Activated T-cell treated with anti-CD3 and anti-CD28 coated beads, Interleukin-2, amount 50 U/mL, for 24 hours (primary cell): Measurements from ENCODE around the gene OLFM4.

Source experiments
- DNase-seq: peaks from one replicate; pipeline ENCODE4 v3.0.0-alpha.2; 2020
- H3K27ac Mint-ChIP-seq: 2 replicates; pipeline ENCODE4 v1.8.0; 2020; ENCODE audit warnings: mild to moderate bottlenecking, mixed read lengths
- H3K27me3 Mint-ChIP-seq: 2 replicates; pipeline ENCODE4 v1.8.0; 2020; ENCODE audit warnings: mixed read lengths
- H3K36me3 Mint-ChIP-seq: 2 replicates; pipeline ENCODE4 v1.8.0; 2020; ENCODE audit warnings: low read depth, mixed read lengths
- H3K4me1 Mint-ChIP-seq: 2 replicates; pipeline ENCODE4 v1.8.0; 2020; ENCODE audit warnings: low read depth, mixed read lengths
- H3K4me3 Mint-ChIP-seq: 2 replicates; pipeline ENCODE4 v1.8.0; 2020; ENCODE audit warnings: mild to moderate bottlenecking, moderate library complexity, mixed read lengths
- H3K9me3 Mint-ChIP-seq: 2 replicates; pipeline ENCODE4 v1.8.0; 2020; ENCODE audit warnings: mixed read lengths

OLFM4 gene

DNA sequence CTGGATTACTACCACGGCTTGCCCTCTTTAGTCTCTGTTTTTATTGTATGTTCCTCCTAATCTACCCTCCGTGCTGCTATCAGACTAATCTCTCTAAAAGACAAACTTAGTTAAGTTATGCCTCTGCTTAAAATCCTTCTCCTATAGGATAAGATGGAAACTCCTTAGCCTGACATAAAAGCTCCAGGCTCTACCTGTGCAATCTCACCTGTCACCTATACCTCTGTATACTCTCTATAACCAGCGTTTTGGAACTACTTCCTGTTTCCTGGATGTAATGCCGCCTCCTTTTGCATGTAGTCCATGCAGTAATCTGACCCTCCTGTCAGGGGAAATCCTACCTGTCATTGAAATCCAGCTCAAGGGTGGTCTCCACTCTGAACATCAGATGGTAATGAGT is 41.2 kb downstream of the OLFM4 start:
- Mint-ChIP-seq H3K9me3 (no peaks in the 10 kb centered on the region), H3K4me1 (no peaks in the 10 kb centered on the region), H3K36me3 (no peaks in the 10 kb centered on the region), H3K27ac (no peak overlapping the region), H3K4me3 (no peak overlapping the region), H3K27me3 (no peaks in the 10 kb centered on the region)
- no peak for DNase-seq

- H3K36me3 Mint-ChIP-seq, result no peaks in the 10 kb centered on the region
- H3K27ac Mint-ChIP-seq, result no peak overlapping the region
- H3K4me1 Mint-ChIP-seq, result no peaks in the 10 kb centered on the region
- peaks cover 4% of the 10 kb centered on the region for H3K9me3 Mint-ChIP-seq
- no peak for DNase-seq
- H3K27me3 Mint-ChIP-seq, result peaks cover 2% of the 10 kb centered on the region
- H3K4me3 Mint-ChIP-seq, result no peak overlapping the region
Measured at GRCh38 chr13:53073711-53074110, 45.1 kb downstream of the OLFM4 start.

DNA sequence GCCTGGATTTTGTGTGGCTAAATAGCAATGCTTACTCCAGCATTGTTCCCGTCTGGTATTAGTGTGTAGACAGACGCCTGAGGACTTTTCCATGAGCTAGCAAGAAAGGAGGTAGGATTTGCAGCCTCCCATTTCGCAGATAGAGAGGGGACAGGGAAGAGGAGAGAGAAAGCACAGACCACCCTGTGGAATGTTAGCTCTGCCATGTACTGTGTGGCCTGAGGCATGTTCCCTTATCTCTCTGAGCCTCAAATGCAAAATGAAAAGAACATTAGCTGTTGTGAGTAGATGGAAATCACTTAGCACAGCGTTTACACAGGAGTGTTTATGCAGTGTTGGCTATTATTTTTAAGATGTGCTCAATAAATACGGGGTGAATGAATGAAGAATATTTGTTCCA is 45.5 kb downstream of the OLFM4 start:
- DNase-seq, result no peak
- no peak overlapping the region for H3K4me3 Mint-ChIP-seq
- no peak overlapping the region for H3K27ac Mint-ChIP-seq
- peaks cover 4% of the 10 kb centered on the region for H3K9me3 Mint-ChIP-seq
- H3K27me3 Mint-ChIP-seq, result peaks cover 2% of the 10 kb centered on the region
- H3K36me3 Mint-ChIP-seq, result no peaks in the 10 kb centered on the region
- H3K4me1 Mint-ChIP-seq, result no peaks in the 10 kb centered on the region

GRCh38 chr13:53075356-53076041 is 46.9 kb downstream of the OLFM4 start:
- Mint-ChIP-seq H3K4me1 (no peaks in the 10 kb centered on the region), H3K27me3 (peaks cover 2% of the 10 kb centered on the region), H3K36me3 (no peaks in the 10 kb centered on the region), H3K4me3 (no peak overlapping the region), H3K9me3 (peaks cover 4% of the 10 kb centered on the region), H3K27ac (no peak overlapping the region)
- no peak for DNase-seq

GRCh38 chr13:53079691-53080090 is 51.1 kb downstream of the OLFM4 start:
- Mint-ChIP-seq H3K4me1 (no peaks in the 10 kb centered on the region), H3K36me3 (no peaks in the 10 kb centered on the region), H3K27ac (no peak overlapping the region), H3K4me3 (no peak overlapping the region), H3K27me3 (peaks cover 5% of the 10 kb centered on the region), H3K9me3 (peaks cover 7% of the 10 kb centered on the region)
- no peak for DNase-seq

GRCh38 chr13:53088871-53089270 is 60.3 kb downstream of the OLFM4 start:
- H3K27me3 Mint-ChIP-seq, result peaks cover 3% of the 10 kb centered on the region
- H3K4me3 Mint-ChIP-seq, result no peak overlapping the region
- no peak for DNase-seq
- H3K4me1 Mint-ChIP-seq, result no peaks in the 10 kb centered on the region
- peaks cover 7% of the 10 kb centered on the region for H3K9me3 Mint-ChIP-seq
- H3K36me3 Mint-ChIP-seq, result no peaks in the 10 kb centered on the region
- H3K27ac Mint-ChIP-seq, result no peak overlapping the region

GRCh38 chr13:53089951-53090350 is 61.3 kb downstream of the OLFM4 start:
- Mint-ChIP-seq H3K27me3 (no peaks in the 10 kb centered on the region), H3K36me3 (no peaks in the 10 kb centered on the region), H3K4me1 (no peaks in the 10 kb centered on the region), H3K9me3 (peaks cover 4% of the 10 kb centered on the region), H3K27ac (no peak overlapping the region), H3K4me3 (no peak overlapping the region)
- no peak for DNase-seq

GRCh38 chr13:53090461-53090860 is 61.8 kb downstream of the OLFM4 start:
- H3K9me3 Mint-ChIP-seq, result peaks cover 4% of the 10 kb centered on the region
- DNase-seq, result no peak
- H3K36me3 Mint-ChIP-seq, result no peaks in the 10 kb centered on the region
- H3K4me3 Mint-ChIP-seq, result no peak overlapping the region
- H3K27ac Mint-ChIP-seq, result no peak overlapping the region
- no peaks in the 10 kb centered on the region for H3K4me1 Mint-ChIP-seq
- H3K27me3 Mint-ChIP-seq, result no peaks in the 10 kb centered on the region

GRCh38 chr13:53092931-53093330 is 64.3 kb downstream of the OLFM4 start:
- DNase-seq, result no peak
- H3K9me3 Mint-ChIP-seq, result peaks cover 4% of the 10 kb centered on the region
- no peak overlapping the region for H3K4me3 Mint-ChIP-seq
- H3K4me1 Mint-ChIP-seq, result no peaks in the 10 kb centered on the region
- H3K27me3 Mint-ChIP-seq, result no peaks in the 10 kb centered on the region
- H3K36me3 Mint-ChIP-seq, result no peaks in the 10 kb centered on the region
- no peak overlapping the region for H3K27ac Mint-ChIP-seq

- DNase-seq, result no peak
- Mint-ChIP-seq H3K4me1 (no peaks in the 10 kb centered on the region), H3K36me3 (no peaks in the 10 kb centered on the region), H3K27ac (no peak overlapping the region), H3K27me3 (no peaks in the 10 kb centered on the region), H3K4me3 (no peak overlapping the region), H3K9me3 (peaks cover 5% of the 10 kb centered on the region)
Measured at GRCh38 chr13:53098455-53098854, 69.8 kb downstream of the OLFM4 start.

DNA sequence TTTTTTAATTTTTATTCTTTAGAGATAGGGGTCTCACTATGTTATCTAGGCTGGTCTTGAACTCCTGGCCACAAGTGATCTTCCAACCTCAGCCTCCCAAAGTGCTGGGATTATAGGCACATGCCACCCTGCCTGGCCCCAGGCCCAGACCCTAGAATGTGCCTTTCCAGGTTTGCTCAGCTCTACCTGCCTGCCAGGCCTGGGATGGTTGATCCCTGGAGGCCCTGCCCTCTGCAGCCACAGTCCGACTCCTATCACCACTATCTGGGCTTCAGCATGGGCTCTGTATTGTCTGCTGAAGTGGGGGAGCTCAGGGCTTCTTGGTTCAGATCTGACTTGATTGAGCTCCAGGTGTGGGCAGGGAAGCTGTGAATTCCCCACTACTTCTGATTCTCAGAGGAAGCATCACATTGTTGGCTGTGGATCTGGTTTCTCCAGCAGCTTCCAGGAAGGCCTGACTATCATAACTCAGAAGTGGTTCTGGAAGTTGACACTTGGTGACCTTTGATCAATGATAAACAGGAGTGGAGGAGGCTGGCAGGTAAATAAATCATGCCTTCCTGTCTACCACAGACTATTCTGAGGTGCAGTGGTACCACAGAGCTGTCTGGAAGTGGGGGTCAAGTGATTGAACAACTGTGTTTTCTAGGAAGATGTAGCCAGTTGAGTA is 71.9 kb downstream of the OLFM4 start:
- H3K4me3 Mint-ChIP-seq, result no peak overlapping the region
- H3K9me3 Mint-ChIP-seq, result peaks cover 5% of the 10 kb centered on the region
- H3K36me3 Mint-ChIP-seq, result no peaks in the 10 kb centered on the region
- H3K27me3 Mint-ChIP-seq, result no peaks in the 10 kb centered on the region
- DNase-seq, result no peak
- no peak overlapping the region for H3K27ac Mint-ChIP-seq
- no peaks in the 10 kb centered on the region for H3K4me1 Mint-ChIP-seq
